NCI-H146 treated with DMSO at 0.1 percent for 48 hours (cell line): ENCODE results near the gene PTPRM.

Experiments used
- DNase-seq: peaks from one replicate; lab custom pipeline; 2025; ENCODE audit not compliant: unreplicated experiment; lab: John Stamatoyannopoulos, UW

Gene PTPRM

GRCh38 chr18:8081872-8082553, 514.9 kb downstream of the PTPRM start:
- DNase-seq: peak; percentile 75

GRCh38 chr18:8084160-8084559, 517.0 kb downstream of the PTPRM start:
- peak; percentile 90 for DNase-seq

- no peak for DNase-seq
These were observed 521.5 kb downstream of the PTPRM start for GRCh38 chr18:8088626-8089025.

GRCh38 chr18:8091035-8091434, 523.9 kb downstream of the PTPRM start:
- DNase-seq: no peak

GRCh38 chr18:8095947-8096570, 528.9 kb downstream of the PTPRM start:
- DNase-seq: no peak

- DNase-seq: no peak
These were observed 530.3 kb downstream of the PTPRM start for GRCh38 chr18:8097399-8097798.

- peak; percentile 15 for DNase-seq
These were observed 530.8 kb downstream of the PTPRM start for GRCh38 chr18:8097927-8098326.

GRCh38 chr18:8106603-8107002, 539.5 kb downstream of the PTPRM start:
- DNase-seq: no peak

GRCh38 chr18:8107426-8107825, 540.3 kb downstream of the PTPRM start:
- DNase-seq: no peak

GRCh38 chr18:8114480-8114879, 547.4 kb downstream of the PTPRM start:
- DNase-seq: peak; percentile 35

- DNase-seq: no peak
These were observed 549.4 kb downstream of the PTPRM start for GRCh38 chr18:8116341-8117005.

GRCh38 chr18:8117006-8117371, 549.9 kb downstream of the PTPRM start:
- DNase-seq: no peak

- DNase-seq: no peak
These were observed 554.0 kb downstream of the PTPRM start for GRCh38 chr18:8121101-8121500.

- no peak for DNase-seq
These were observed 554.9 kb downstream of the PTPRM start for GRCh38 chr18:8121942-8122480.

GRCh38 chr18:8124232-8125146, 557.4 kb downstream of the PTPRM start:
- no peak for DNase-seq

- DNase-seq: no peak
These were observed 563.0 kb downstream of the PTPRM start for GRCh38 chr18:8130096-8130495.

- no peak for DNase-seq
These were observed 565.9 kb downstream of the PTPRM start for GRCh38 chr18:8133032-8133431.

GRCh38 chr18:8133888-8134287, 566.8 kb downstream of the PTPRM start:
- DNase-seq: no peak

GRCh38 chr18:8139127-8139527, 572.0 kb downstream of the PTPRM start:
- DNase-seq: no peak

- no peak for DNase-seq
These were observed 572.8 kb downstream of the PTPRM start for GRCh38 chr18:8139891-8140406.
